GM21717 (cell line): ENCODE data around the gene ZNF879.
A peak's percentile ranks its signal among the peaks of the same experiment; 100 is the strongest.

Source experiments
- ATAC-seq: cut with Tn5 transposase; IDR thresholded peaks from one replicate; pipeline ENCODE4 v1.9.1; 2021; ENCODE audit warnings: mild to moderate bottlenecking, moderate library complexity; ENCODE audit not compliant: unreplicated experiment

Gene ZNF879

DNA sequence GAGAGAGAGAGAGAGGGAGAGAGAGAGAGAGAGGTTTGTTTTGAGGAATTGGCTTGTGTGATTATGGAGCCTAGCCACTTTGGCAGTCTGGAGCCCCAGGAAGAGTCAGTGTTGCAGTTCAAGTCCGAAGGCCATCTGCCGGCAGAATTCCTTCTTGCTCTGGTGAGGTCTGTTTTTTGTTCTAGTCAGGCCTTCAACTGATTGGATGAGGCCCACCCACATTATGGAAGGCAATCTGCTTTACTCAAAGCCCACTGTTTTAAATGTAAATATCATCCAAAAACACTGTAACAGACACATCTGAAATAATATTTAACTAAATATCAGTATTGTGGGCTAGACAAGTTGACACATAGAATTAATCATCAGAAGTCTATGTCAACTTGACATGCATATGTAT lies 17.0 kb upstream of the ZNF879 start:
- no peak for ATAC-seq

DNA sequence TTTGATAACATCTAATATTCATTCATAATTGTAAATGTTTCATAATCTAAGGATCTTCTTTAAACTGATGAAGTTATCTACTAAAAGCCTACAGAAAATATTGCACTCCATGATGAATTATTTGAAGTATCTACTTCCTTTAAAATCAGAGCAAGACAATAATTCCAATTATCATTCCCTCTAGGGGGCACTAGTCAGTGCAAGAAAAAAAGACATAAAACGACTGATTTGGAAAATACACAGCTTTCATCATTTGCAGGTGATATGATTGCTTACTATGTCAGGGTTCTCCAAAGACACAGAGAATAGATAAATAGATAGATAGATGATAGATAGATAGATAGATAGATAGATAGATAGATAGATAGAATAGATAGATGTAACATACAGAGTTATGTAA lies 14.9 kb upstream of the ZNF879 start:
- no peak for ATAC-seq

DNA sequence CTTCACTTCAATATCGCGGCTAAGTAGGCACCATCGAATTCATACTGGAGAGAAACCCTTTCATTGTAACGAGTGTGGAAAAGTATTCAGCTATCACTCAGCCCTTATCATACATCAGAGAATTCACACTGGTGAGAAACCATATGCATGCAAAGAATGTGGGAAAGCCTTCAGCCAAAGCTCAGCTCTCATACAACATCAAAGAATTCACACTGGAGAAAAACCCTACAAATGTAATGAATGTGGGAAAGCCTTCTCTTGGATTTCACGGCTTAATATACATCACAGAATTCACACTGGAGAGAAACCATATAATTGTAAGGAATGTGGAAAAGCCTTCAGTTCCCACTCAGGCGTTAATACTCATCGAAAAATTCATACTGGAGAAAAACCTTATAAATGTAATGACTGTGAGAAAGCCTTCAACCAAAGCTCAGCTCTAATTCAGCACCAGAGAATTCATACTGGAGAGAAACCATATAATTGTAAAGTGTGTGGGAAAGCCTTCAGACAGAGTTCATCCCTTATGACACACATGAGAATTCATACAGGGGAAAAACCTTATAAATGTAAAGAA lies 9.5 kb downstream of the ZNF879 start:
- ATAC-seq = no peak

DNA sequence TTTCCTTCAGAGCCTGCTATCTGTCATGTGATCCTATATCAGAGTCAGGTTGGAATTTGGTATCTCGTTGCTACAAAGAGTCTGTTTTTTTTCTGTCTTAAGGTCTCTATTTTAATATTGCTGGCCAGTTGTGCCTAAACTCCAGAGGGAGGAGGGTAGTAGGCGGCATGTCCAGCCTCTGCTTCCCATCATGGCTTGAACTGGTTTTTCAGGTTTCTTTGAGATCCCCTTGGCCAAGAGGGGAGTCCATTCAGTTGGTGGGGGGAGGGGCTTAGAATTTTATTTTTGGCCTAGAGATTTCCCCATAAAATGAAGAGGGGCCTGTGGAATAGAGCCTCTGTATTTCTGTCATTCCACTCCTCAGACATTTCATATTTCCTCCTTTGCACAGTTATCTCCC lies 21.2 kb downstream of the ZNF879 start:
- ATAC-seq = no peak

DNA sequence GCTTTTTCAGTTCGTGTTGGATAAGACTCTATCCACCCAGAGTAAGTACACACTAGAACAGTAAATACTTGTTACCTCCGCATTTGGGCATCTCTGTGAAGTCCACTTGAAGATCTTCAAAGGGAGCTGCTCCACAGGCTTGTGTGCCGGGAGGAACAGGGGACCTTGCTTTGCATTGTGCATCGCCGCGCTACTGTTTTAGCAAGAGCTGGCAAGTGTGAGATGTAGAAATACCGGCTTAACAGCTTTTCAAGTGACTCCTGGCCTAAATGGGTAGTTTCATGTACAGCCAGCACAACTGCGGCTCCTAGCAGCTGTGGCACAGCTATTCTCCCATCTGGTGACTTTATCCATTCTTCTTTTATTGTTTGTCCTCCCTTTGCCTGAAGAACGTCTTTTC lies 28.2 kb downstream of the ZNF879 start:
- ATAC-seq = no peak

DNA sequence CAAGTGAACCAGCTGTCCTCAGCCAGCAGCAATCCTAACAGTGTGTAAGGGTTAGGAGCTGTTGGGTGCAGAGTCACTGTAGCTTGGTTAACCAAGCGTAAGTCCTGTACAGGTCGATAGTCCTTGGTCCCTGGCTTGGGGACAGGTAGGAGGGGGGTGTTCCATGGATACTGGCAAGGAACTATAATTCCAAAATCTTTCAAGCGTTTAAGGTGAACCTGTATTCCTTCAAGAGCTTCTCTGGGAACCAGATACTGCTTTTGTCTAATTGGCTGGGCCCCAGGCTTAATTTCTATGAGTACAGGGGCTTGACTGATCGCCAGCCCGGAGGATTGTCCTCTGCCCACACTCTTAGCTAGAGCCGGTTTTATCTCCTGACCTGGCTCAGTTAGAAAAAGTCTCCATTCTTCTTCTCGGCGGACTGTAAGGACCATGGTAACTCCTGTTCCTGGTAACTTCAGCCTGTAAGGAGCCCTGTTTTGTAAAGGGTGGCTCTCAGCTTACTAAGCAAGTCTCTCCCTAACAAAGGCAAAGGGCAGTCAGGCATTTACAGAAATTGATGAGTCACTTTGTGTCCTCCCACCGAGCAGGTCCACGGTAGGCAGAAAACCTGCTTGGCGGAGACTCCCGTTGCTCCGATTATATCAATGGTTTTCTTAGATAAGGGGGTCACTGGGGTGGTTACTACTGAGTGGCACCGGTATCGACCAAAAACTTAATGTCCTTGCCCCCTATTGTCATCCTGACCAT lies 30.6 kb downstream of the ZNF879 start:
- ATAC-seq = no peak

DNA sequence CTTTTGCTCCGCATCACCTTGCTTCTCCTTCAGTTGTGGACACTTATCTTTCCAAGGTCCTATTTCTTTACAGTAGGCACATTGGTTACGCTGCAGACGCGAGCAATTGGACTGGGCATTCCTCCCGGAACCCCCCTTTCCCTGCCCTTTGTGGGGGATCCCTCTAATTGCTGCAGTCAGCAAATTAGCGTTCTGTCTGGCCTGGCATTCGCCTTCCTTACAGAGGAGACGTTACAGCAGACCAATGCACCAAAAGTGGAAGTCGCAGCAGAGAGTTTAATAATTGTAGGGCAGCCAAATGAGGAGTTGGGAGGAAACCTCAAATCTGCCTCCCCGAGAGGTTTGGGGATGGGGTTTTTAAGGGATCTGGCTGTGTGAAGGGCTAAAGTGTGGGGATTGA lies 31.3 kb downstream of the ZNF879 start:
- no peak for ATAC-seq

DNA sequence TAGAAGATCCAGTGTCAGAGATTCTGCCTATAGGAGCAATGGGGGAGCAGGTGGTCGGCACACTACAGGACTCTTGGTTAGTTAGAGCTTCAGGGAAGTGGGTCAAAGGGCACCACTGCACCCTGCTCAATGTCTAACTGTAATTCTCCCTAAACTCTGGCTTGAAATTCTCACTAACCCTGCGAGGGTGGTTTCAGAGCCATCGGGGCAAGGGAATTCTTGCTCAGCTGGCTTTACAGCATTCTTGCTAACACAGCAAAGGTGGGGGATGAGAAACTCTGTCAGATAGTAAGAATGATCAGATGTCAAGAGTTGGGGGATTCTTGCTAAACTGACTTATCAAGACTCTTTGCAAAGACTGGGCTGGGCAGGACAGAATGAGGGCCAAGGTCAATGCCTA lies 31.8 kb downstream of the ZNF879 start:
- no peak for ATAC-seq

DNA sequence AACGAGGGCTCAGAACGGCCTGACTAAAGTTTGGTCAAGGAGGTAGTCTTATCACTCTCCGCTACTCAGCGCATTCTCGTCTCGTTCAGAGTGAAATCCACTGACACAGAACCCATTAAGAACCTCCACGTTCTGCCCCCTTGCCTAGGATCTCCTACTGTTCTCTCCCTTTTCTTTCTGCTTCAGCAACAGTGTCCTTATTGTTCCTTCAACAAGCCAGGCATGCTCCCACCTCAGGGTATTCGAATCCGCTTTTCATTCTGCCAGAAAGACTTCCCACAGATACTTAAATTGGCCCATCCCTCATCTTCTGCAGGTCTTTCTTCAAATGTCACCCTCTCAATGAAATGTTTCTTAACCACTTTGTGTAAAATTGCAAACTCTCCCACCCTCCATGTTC lies 32.2 kb downstream of the ZNF879 start:
- no peak for ATAC-seq

DNA sequence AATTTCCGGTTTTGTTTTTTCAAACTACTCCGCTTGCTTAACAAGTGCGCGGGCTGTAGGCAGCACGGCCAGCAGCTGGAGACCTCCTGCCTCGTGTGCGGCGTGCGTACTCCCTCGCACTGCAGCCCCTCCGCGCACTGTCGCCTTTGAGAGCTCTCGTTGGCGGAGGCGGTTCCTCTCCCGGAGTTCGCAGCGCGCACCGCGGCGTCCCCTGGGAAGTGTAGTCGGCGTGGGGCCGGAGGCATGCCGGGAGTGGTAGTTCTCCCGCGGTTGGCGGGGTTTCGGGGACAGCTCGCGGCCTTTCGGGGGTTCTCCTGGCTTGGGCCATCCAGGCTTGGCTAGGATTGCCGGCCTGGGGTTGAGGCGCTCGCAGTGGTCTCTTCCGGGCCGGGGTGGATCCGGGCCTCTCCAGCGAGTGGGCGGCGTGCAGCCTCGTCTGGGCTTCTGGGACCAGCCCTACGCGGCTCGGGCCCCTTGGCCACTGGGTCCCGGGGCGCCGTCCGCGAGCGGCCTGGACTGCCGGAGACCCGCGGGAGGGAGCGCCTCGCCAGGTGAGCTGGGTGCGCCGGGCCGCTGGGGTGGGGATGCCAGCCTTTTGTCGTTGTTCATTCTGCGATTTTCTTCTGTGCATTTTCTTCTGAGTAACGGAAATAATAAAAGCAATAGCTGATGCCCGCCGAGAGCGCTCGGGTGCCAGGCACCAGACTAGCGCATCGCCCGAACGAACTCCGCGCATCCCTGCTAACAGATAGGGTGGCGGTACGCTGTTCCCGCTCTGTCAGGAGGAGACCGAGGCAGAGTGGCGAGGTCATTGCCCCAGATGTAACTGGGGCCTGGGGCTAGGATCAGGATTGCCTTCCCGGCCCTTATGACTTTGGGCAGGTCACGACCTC lies 36.8 kb downstream of the ZNF879 start, which contains the start of gene ZNF354C:
Gene ZNF354C, plus strand, starts transcription at position 258 of the 893 bp plus-strand sequence. CDS start 1,696 bp downstream, outside the sequence.
- peak; percentile 90 for ATAC-seq

DNA sequence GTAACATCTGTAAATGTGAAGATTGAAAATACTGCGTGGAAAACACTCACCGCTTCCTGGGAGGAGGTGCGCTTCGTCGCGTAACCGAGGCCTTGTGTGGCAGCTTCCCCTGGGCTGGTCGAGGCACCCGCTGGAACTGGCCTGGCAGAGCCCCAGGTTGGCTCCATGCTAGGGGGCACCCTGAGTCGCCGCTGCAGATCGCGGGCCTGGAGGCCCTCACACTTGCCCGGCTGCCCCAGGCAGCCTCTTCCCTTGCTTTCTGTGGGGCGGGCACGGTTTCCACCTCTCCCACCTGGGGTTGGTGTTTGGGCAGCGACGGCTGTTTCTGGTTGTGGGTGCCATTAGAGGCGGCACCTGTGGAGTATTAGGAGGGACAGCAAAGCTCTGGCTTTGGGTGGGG lies 37.4 kb downstream of the ZNF879 start:
- no peak for ATAC-seq

DNA sequence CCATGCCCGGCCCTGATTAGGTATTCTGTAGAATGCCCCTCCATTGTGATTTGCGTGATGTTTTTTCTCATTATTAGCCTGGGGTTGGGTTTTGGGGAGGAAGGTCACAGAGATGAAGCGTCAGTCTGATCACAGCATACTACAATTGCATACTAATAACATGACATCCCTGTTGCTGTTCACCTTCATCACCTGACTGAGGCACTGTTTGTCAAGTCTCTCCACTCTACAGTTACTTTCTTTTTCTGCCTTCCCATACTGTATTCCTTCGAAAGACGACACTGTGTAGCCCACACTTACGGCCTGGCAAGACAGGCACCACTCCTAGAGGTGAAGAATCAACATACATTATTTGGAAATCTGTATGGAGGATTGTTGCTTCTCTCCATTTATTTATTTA lies 42.1 kb downstream of the ZNF879 start:
- ATAC-seq = no peak

DNA sequence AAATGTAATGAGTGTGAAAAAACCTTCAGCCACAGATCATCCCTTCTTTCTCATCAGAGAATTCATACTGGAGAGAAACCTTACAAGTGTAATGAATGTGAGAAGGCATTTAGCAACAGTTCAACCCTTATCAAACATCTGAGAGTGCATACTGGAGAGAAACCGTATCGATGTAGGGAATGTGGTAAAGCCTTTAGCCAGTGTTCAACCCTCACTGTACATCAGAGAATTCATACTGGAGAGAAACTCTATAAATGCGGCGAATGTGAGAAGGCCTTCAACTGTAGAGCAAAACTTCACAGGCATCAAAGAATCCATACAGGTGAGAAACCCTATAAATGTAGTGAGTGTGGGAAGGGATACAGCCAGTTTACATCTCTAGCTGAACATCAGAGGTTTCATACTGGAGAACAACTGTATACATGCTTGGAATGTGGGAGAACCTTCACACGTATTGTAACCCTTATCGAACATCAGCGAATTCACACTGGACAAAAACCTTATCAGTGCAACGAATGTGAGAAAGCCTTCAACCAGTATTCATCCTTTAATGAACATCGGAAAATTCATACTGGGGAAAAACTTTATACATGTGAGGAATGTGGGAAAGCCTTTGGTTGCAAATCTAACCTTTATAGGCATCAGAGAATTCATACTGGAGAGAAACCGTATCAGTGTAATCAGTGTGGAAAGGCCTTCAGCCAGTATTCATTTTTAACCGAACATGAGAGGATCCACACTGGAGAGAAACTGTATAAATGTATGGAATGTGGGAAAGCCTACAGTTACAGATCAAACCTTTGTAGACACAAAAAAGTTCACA lies 55.8 kb downstream of the ZNF879 start:
- no peak for ATAC-seq

DNA sequence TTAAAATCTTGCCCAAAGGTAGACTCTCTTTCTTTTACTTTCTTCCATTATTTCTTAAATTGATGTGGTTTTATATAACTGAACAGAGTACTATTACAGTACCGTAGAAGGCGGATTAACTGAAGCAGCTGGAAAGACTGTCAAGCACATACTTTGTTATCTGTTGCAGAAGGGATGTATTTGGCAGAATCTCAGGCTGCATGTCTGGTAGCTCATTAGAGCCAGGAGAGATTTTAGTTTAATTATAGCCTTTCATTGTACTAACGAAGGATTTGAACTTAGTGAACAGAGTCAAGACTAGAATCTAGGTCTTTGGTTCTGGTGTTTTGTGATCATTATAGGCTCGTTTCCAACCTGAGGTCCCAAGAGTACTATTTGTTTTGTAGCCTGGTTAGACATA lies 57.1 kb downstream of the ZNF879 start:
- ATAC-seq = no peak
